Measurements from ENCODE around the gene BABAM1. TPM values are rescaled to one million over a fixed set of nuclear protein-coding genes. Genes with fewer than 3 reads are reported as not detected.

The BABAM1 gene
- polyA plus RNA-seq, 4 donors: 87.4 to 121 (median 108) TPM

DNA sequence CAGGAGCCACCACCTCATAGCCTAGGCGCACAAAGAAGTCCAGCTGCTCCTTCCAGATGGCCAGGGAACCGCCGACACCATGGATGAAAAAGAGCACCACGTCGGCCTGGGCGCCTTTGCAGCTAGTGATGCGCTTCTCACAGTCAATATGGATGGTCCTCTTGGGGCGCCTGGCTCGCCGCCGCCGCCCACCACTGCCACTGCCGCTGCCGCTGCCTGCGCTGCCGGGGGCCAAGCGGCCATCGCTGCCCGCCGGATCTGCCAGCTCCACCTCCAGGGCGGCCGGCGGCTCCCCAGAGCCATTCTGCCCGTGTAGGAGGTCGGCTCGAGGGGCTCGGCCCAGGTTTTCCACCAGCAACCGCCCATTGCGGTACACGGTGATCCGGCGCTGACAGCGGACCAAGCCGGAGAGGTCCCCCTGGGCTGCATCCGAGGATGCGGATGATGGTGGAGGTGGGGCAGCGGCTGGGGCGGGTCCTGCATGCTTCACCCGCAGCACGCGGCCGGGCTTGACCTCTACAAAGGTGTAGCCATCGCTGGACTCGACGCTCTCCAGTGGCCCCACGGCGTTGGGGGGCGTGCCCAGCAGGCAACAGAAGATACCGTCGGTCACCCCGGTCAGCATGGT, 33.9 kb downstream of the BABAM1 start:
- DNase-seq (ENCODE audit: low read depth in 4 of 4, low spot score in 3 of 4): no peak

DNA sequence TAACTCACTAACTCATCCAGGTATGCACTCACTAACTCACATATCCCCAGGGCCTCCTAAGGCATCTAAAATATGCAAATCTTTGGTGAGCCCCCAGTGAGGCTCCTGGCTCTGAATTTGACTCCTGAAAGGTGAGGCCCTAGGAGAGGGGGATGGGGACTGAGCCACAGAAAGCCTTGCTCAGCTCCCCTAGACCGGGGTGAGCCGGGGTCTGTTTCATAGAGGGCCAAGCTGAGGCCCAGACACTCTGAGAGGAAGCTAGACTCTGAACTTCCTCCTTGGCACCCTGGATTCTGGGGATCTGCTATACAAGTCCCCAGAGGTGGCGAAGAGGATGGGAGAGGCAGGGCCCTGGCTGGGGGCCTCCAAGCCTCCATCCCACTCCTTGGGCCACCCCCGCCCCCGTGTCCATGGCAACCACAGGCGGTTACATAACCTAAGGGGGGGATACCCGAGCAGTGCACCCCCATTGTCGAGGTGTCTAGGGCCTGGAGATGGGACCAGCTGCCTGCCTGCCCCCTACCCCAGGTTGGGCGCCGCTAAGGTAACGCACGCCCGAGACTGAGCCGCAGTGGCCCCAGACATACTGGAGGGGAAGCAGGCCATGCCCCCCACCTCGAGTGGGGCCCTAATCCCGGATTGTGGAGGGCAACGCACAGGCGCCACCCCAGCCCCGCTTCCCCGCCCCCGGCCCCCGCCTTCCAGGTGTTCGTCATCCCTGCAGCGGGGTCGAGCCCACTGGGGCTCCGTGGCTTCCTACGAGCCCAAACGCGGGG, 35.3 kb downstream of the BABAM1 start:
- no peak for DNase-seq (ENCODE audit: low read depth in 4 of 4, low spot score in 3 of 4)

DNA sequence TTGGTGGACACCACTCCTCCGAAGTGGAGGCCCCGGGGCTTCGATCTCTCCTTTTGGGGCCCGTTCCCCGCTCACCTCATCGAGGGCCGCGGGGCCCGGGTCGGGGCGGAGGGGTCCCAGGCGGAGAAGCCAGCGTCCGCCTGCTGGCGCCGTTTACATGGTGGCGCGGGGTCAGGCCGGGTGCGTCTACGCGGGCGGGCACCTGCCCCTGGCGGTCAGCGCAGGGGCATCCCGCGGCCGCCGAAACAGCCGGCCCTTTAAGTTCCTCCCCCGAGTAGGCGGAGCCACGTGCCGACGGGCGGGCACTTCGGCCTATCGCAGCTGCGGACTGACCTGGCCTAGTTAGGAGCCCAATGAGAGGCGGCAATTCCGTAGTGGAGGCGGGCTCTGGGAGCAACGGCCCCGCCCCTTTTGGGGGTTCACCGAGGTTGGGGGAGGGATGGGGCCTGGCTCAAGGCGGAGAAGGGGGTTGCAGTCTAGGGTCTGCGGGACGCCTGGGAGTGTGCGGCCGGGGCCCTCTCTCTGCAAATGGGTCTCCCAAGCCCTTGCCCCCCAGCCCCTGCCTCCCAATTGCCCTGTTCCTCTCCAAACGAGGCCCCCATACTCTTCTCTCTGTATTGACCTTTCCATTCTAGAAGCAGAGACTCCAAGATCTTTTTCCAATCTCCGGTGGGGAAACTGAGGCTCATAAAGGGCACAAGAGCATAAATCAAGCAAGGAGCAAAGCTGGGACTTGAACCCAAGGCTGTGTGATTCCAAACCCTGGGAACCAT, 36.1 kb downstream of the BABAM1 start, which contains the start of gene ABHD8:
ABHD8 (minus strand) TSS at position 259 of the 773 bp plus-strand sequence. CDS start 1,809 bp downstream, outside the sequence.
- peak; percentile 79 to 91 (median 90) for DNase-seq (ENCODE audit: low read depth in 4 of 4, low spot score in 3 of 4)

DNA sequence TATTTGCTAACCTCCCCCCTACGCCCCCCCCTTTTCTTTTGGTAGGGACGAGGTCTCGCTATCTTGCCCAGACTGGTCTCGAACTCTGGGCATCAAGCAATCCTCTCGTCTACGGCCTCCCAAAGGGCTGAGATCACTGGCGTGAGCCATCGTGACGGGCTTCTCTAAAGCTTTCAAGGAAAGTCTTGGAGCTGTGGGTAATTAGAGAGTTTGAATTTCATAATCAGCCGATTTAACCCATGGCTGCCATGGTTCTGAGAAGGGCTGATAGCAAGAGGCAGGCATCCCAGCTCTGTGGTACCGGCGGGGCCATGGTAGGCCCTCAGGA, 36.7 kb downstream of the BABAM1 start:
- DNase-seq (ENCODE audit: low read depth in 4 of 4, low spot score in 3 of 4): no peak

DNA sequence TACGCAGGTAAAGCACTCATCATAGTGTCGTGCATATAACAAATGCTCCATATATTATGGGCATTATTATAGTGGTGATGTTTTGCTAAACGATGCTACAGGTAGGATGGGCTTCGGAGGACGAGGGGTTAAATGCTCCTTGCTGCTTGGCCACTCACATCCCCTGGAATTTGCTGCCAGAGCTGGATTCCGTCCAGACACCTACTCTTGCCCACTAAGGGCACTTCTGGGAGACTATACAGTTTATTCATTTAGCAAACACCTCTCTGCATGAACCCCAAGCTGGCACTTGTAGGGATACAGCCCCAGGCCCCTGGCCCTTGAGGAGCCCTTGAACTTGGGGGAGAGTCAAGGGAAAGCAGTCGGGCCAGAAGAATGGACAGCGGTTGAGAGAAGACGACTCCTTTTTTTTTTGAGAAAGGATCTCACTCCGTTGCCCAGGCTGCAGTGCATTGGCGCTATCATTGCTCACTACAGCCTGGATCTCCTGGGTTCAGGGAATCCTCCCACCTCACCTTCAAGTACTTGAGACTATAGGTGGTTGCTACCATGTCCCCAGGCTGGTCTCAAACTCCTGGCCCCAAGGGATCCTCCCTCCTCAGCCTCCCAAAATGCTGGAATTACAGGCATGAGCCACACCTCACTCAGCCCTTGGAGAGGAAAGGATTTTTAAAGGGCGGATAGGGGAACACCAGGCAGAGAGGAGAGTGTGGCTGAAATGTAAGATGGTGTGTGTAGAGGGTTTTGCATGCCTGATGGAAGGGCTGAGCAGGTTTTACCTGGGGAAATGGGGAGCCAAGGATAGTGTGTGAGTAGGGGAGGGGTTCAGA, 37.4 kb downstream of the BABAM1 start:
- no peak for DNase-seq (ENCODE audit: low read depth in 4 of 4, low spot score in 3 of 4)

DNA sequence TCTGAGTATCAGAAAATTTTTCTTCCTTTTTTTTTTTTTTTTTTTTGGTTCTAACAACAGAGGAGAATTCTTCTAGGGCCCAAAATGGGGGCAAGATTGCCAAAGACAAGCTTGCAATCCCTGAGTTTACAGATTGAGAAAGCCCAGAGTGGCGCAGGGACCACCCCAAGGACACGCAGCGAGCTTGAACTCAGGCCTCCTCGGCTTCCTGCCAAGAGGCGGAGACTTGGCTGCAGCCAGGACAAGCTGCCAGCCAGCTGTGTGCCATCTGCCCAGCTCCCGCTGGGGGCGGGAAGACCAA, 37.9 kb downstream of the BABAM1 start:
- DNase-seq (ENCODE audit: low read depth in 4 of 4, low spot score in 3 of 4): no peak

DNA sequence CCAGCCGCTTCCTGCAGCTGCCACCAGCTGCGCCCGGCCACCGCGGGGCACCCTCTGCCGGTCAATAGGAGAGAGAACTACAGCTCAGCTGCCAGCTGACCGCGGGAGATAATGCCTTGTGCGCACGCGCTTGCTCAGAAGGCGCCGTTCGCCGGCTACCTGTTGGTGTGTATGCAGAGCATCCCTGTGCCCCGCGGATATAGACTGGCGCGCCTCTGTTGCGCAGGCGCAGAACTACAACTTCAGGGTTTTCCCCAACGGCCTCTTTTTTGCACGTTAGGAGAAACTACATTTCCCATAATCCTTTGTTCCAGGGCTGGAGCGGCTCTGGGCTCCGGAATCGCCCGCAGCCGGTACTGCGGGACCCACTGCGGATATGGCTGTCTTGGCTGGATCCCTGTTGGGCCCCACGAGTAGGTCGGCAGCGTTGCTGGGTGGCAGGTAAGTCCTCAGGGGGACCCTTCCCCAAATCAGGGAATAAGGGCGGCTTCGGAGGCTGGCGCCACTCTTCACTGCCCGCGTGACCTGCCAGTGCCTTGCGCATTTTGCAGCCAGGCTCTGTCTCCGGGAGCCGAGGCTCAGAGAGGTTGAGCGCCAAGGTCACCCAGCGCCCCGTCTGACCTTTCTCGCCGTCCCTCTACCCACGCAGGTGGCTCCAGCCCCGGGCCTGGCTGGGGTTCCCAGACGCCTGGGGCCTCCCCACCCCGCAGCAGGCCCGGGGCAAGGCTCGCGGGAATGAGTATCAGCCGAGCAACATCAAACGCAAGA, 38.5 kb downstream of the BABAM1 start, which contains the start of gene MRPL34:
MRPL34 (plus strand) TSS at position 356 of the 768 bp plus-strand sequence; CDS start at position 377, 21 bp downstream.
- DNase-seq (ENCODE audit: low read depth in 4 of 4, low spot score in 3 of 4): peak; percentile 94 to 97 (median 95)

DNA sequence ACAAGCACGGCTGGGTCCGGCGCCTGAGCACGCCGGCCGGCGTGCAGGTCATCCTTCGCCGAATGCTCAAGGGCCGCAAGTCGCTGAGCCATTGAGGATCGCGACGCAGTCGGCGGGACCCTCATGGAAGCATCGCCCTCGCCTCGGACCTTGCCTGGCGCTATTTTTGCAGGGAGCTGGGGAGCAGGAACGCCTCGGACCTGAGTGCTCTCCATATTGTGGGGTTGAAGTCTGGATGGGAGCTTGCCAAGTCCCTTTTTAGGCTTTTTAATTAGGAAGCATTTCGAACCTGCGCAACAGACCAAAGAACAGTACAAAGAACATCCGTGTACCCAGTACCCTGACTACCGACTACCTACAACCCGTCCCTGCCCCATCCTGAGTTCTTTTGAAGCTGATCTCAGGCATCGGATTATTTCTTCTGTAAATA, 39.1 kb downstream of the BABAM1 start:
- DNase-seq (ENCODE audit: low read depth in 4 of 4, low spot score in 3 of 4): no peak

DNA sequence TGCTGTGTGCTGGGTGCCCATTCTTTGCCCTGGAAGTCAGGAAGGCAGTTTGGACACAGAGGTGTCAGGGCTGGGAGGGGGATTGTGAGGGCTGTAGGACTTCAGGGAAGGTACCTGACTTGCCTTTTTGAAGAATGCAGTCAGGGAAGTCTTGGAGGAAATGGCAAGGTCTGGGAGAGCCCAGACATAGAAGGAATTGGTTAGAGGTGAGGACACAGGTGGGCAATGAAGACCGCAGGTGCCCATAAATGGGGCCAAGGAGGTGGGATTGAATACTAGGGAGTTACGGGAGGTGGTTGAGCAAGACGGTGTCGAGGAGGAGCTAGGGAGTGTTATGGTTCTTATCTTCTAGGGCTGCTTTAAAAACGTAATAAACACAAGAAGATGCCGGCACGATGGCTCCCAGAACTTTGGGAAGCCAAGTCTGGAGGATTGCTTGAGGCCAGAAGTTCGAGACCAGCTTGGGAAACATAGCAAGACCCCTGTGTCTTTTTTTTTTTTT, 40.7 kb downstream of the BABAM1 start:
- DNase-seq (ENCODE audit: low read depth in 4 of 4, low spot score in 3 of 4): no peak

DNA sequence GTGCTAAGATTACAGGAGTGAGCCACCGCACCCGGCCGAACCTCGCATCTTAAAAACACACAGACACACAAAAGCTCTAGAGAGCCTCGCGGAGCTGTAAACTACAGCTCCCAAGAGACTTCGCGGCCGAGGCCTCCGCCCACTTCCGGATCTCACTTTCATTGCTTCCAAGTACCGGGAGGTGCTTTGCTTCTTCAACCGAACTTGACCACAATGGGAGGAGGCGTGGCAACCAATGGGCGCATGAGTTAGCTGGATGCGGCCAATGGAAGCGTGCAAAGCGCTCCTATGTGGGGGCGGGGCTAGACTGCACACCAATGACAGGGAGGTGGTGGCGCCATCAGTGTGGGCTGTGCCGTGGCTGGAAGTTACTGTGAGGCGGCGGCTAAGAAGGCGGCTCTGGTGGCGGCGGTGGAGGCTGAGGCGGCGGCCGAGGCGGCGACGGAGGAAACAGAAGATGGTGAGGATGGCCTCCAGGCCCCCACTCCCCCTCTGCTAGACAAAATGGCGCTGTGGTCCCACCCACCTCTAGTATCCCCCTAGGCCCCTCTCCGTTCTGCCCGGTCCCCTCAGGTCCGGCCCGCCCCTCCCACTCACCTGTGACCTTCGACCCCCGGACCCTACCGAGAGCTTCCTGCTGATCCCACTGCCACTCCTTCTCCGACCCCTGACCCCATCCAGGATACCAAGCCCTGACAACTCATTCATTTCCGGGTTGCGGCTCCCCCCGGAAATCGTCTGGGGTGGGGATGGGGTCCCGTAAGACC, 42.1 kb downstream of the BABAM1 start, which contains the start of gene DDA1:
DDA1 (plus strand) TSS at position 366 of the 767 bp plus-strand sequence; CDS start at position 458, 92 bp downstream.
- DNase-seq (ENCODE audit: low read depth in 4 of 4, low spot score in 3 of 4): peak; percentile 95 to 100 (median 98)

DNA sequence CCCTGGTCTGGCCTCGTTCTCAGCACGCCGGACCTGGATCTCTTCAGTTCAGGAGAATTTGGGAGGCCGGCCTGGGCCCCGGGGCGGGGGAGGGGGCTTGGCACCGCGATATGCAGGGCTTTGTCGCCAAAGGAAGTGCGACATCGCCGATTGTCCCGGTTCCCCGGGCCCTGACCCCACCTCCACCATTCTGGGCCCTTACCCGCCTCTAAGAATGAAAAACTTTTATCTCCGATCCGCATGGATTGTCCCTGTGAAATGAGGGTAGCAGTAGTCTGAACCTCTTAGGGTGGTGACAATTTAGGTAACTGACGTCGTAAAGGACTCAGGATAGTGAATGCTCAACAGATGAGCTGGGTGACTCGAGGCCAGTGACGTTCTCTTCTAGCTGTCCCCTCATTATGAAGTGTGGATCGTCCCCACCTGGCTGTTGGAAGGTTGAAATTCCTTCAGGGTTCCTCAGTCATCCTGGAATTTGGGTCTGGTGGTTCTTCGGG, 42.8 kb downstream of the BABAM1 start:
- DNase-seq (ENCODE audit: low read depth in 4 of 4, low spot score in 3 of 4): no peak

DNA sequence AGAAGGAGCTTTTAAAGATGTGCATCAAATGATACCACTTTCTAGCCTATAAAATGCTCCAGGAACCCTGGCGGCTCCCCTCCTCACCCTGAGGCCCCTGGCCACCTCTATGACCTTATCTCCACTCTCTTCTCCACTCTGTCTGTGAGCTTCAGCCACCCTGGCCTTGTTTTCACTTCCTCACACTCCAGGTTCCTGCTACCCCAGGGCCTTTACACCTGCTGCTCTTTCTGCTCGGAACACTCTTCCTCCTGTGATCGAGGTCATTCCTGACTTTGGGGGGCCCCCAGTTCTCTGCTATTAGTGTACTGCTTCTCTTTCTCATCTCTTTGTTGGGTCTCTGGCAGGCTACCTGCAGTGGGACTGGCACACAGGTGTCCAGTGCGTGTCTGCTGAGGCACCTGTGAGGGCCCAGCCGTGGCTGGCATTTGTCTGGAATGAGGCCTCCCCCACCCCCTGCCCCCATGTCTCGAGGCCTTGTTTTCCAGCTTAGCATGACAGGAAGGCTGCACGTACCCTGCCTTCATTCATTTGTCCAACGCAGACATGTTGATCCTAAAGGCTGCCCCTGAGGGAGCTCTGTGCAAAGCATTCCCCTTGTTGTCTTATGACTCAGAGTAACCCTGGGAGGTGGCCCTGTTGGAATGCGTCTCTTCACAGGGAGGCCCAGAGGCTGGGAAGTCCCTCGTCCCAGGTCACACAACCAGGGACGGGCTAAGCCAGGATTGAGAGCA, 44.4 kb downstream of the BABAM1 start:
- no peak for DNase-seq (ENCODE audit: low read depth in 4 of 4, low spot score in 3 of 4)

DNA sequence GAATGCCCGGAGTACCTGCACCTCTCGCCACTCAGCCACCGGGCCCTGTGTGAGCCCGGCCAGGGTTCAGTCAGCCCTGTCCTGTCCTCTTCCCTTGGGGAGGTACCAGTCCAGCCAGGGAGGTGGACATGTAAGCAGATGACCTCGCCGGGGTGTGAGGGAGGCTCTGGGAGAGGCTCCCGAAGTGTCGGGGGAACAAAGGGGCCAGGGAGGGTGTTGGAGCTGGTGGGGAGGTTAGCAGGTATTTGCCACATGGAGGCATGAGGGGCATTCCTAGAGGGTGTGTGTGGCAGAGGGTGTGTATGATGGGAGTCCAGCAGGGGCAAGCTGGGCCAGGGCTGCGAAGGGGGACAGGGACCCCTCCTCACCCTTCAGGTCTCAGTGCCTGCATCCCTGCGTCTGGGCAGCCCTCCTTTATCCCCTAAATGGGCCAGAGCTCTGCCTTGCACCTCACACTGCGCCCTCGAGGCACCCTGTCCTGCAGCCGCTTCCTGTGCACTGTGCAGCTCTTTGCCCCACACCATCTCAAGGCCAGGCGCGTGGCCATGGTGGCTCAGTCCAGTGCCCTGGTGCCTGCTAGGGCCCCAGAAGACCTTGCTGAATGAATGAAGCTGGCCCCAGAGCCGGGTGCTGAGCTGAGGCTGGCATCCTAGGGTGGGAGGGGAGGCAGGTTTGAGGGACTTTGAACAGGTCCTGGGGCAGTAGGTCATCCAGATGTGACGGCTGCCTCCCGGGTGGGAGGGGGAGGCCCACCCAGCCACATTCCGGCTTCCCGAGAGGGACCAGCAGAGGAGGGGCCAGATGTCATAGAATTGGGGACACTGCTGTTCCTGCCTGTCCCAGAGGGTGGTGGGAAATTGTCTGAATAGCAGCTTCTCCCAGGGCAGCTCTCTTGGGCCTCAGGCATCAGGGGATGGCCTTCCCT, 45.2 kb downstream of the BABAM1 start:
- no peak for DNase-seq (ENCODE audit: low read depth in 4 of 4, low spot score in 3 of 4)

DNA sequence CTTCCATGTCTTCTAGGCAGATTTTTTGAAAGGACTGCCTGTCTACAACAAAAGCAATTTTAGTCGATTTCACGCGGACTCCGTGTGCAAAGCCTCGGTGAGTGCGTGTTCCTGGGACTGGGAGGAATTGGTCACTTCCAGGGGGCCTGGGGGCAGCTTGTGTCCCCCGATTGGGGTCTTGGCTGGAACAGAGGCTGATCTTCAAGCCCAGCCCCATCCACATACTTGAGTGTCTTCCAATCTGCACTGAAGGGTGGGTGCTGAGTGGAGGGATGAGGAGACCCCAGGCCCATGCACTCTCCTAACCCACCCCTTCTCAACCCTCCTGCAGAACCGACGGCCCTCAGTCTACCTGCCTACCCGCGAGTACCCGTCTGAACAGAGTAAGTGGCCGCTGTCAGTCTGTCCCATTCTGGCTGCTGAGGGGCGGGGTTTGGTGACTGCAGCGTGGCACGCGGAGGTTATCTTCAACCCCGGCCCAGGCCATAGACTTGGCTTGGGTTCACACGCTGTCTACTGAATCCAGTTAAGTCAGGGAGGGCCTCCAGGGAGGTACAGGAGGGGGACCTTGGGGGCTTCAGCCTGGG, 46.9 kb downstream of the BABAM1 start:
- DNase-seq (ENCODE audit: low read depth in 4 of 4, low spot score in 3 of 4): no peak

DNA sequence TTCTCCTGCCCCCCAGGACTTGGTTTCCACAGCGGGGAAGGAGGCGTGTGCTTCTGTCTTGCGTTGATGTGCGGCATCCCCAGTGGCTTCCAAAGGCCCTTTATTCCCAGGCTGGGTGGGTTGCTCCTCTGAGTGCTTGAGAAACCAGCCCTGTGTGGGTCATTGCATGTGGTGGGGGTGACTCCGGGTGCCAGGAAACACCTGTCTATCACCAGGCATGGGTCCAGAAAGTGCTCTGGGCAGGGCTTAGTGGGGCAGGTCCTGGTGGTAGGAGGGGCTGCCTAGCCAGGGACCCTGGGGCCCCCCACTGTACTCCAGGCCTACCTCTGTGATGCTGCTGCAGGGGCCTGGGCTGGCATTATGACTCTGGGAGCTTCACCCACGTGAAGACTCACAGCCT, 51.7 kb downstream of the BABAM1 start:
- no peak for DNase-seq (ENCODE audit: low read depth in 4 of 4, low spot score in 3 of 4)

DNA sequence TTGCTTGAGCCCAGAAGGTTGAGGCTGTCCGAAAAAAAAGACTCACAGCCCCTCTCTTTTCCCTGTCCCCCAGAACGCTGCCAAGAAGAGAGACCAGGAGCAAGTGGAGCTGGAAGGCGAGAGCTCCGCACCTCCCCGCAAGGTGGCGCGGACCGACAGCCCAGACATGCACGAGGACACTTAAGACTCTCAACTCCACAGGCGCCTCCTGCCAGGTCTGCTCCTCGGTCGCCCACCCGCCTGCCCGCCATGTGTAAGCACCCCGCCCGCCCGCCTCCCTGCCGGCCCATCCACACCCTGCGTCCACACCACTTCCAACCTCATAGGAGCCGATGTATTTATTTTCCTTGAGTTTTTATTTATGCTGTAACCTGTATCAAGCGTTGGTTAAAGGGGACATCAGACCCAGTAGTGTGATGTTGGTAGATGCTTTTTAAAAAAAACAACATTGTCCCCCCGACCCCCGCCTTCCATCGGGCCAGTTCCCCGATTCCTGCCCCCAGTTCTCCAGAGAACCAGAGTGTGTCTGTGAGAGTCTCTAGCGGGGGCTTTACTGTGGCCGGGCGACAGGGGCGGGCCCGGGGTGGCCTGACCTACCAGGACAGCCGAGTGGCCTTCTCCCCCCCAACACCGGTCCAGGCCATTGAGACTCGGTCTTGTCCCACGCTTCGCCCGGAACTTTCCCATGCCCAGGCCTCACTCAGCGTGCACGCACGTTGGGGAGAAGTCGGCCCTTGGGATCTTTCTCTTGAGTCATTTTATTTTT, 52.4 kb downstream of the BABAM1 start:
- no peak for DNase-seq (ENCODE audit: low read depth in 4 of 4, low spot score in 3 of 4)

Measured in left renal pelvis (tissue), 4 donors.